ENCODE measurements around the gene NPRL2. TPM values are rescaled to one million over a fixed set of nuclear protein-coding genes. Genes with fewer than 3 reads are reported as not detected.

The NPRL2 gene
- total RNA-seq, 1 donor from 2014 or later = 31.6 TPM

GRCh38 chr3:50378024-50378423 is 27.4 kb upstream of the NPRL2 start:
- peaks cover 3% of the 10 kb centered on the region for H3K27me3 Mint-ChIP-seq
- H3K4me1 Mint-ChIP-seq (ENCODE audit: low read depth) = peaks cover 14% of the 10 kb centered on the region
- no peaks in the 10 kb centered on the region for H3K9me3 Mint-ChIP-seq (ENCODE audit: low read depth)
- no peak overlapping the region for H3K4me3 Mint-ChIP-seq (ENCODE audit: low read depth)
- no peaks in the 10 kb centered on the region for H3K36me3 Mint-ChIP-seq (ENCODE audit: insufficient read depth)
- H3K27ac Mint-ChIP-seq = no peak overlapping the region
- no peak for TF ChIP-seq CTCF (IDR thresholded peaks at IDR 0.05; ENCODE audit: unreplicated experiment)
- no peak for DNase-seq (ENCODE audit: low spot score, unreplicated experiment)

GRCh38 chr3:50375258-50375931 is 24.8 kb upstream of the NPRL2 start:
- Mint-ChIP-seq H3K27me3 (peaks cover 6% of the 10 kb centered on the region), H3K27ac (no peak overlapping the region), H3K36me3 (ENCODE audit: insufficient read depth) (no peaks in the 10 kb centered on the region), H3K9me3 (ENCODE audit: low read depth) (no peaks in the 10 kb centered on the region), H3K4me1 (ENCODE audit: low read depth) (peaks cover 2% of the 10 kb centered on the region), H3K4me3 (ENCODE audit: low read depth) (no peak overlapping the region)
- TF ChIP-seq CTCF (IDR thresholded peaks at IDR 0.05; ENCODE audit: unreplicated experiment) = peak; percentile 38
- no peak for DNase-seq (ENCODE audit: low spot score, unreplicated experiment)

GRCh38 chr3:50374363-50375257 is 24.0 kb upstream of the NPRL2 start:
- peaks cover 2% of the 10 kb centered on the region for H3K4me1 Mint-ChIP-seq (ENCODE audit: low read depth)
- TF ChIP-seq CTCF (IDR thresholded peaks at IDR 0.05; ENCODE audit: unreplicated experiment) = no peak
- H3K27ac Mint-ChIP-seq = no peak overlapping the region
- H3K4me3 Mint-ChIP-seq (ENCODE audit: low read depth) = no peak overlapping the region
- no peaks in the 10 kb centered on the region for H3K9me3 Mint-ChIP-seq (ENCODE audit: low read depth)
- peaks cover 2% of the 10 kb centered on the region for H3K27me3 Mint-ChIP-seq
- no peaks in the 10 kb centered on the region for H3K36me3 Mint-ChIP-seq (ENCODE audit: insufficient read depth)
- DNase-seq (ENCODE audit: low spot score, unreplicated experiment) = no peak

- no peak overlapping the region for H3K27ac Mint-ChIP-seq
- no peak overlapping the region for H3K4me3 Mint-ChIP-seq (ENCODE audit: low read depth)
- no peaks in the 10 kb centered on the region for H3K36me3 Mint-ChIP-seq (ENCODE audit: insufficient read depth)
- no peak for DNase-seq (ENCODE audit: low spot score, unreplicated experiment)
- H3K9me3 Mint-ChIP-seq (ENCODE audit: low read depth) = no peaks in the 10 kb centered on the region
- H3K27me3 Mint-ChIP-seq = peaks cover 6% of the 10 kb centered on the region
- H3K4me1 Mint-ChIP-seq (ENCODE audit: low read depth) = peaks cover 2% of the 10 kb centered on the region
- no peak for TF ChIP-seq CTCF (IDR thresholded peaks at IDR 0.05; ENCODE audit: unreplicated experiment)
Observed at GRCh38 chr3:50373146-50374051, 22.8 kb upstream of the NPRL2 start.

- Mint-ChIP-seq H3K9me3 (ENCODE audit: low read depth) (no peaks in the 10 kb centered on the region), H3K36me3 (ENCODE audit: insufficient read depth) (no peaks in the 10 kb centered on the region)
Observed at GRCh38 chr3:50372349-50372748, 21.8 kb upstream of the NPRL2 start.

More at GRCh38 chr3:50372349-50372748, 21.8 kb upstream of the NPRL2 start:
- Mint-ChIP-seq H3K4me3 (ENCODE audit: low read depth) (no peak overlapping the region), H3K4me1 (ENCODE audit: low read depth) (peaks cover 2% of the 10 kb centered on the region), H3K27ac (no peak overlapping the region), H3K27me3 (peaks cover 6% of the 10 kb centered on the region)
- no peak for TF ChIP-seq CTCF (IDR thresholded peaks at IDR 0.05; ENCODE audit: unreplicated experiment)
- no peak for DNase-seq (ENCODE audit: low spot score, unreplicated experiment)
